GM12892 (cell line): Measurements from ENCODE around the gene ARVCF.
"Not testable (repeated sequence)": the region's sequence is repeated elsewhere in the genome, so short reads cannot be mapped to it uniquely, and the experiment has no call there.

Experiments used
- DNase-seq: peaks from one replicate; pipeline ENCODE4 v3.0.0; 2011; ENCODE audit not compliant: insufficient read length
- FAIRE-seq: peaks from 2 replicates; lab custom pipeline; 2011; peaks lifted over from hg19 to GRCh38; lab: Jason Lieb, UNC
- POLR2A ChIP-seq: IDR thresholded peaks from 2 replicates; pipeline ENCODE4 v1.6.1; 2011; ENCODE audit warnings: low read depth, low read length, control low read depth
- POLR2AphosphoS5 ChIP-seq: IDR thresholded peaks from 2 replicates; pipeline ENCODE4 v1.6.1; 2011; ENCODE audit warnings: low read depth, low read length, control low read depth
- TAF1 ChIP-seq: IDR thresholded peaks from 2 replicates; pipeline ENCODE4 v1.6.1; 2011; ENCODE audit warnings: low read depth, mild to moderate bottlenecking, control low read depth, low read length, borderline replicate concordance

Gene ARVCF

DNA sequence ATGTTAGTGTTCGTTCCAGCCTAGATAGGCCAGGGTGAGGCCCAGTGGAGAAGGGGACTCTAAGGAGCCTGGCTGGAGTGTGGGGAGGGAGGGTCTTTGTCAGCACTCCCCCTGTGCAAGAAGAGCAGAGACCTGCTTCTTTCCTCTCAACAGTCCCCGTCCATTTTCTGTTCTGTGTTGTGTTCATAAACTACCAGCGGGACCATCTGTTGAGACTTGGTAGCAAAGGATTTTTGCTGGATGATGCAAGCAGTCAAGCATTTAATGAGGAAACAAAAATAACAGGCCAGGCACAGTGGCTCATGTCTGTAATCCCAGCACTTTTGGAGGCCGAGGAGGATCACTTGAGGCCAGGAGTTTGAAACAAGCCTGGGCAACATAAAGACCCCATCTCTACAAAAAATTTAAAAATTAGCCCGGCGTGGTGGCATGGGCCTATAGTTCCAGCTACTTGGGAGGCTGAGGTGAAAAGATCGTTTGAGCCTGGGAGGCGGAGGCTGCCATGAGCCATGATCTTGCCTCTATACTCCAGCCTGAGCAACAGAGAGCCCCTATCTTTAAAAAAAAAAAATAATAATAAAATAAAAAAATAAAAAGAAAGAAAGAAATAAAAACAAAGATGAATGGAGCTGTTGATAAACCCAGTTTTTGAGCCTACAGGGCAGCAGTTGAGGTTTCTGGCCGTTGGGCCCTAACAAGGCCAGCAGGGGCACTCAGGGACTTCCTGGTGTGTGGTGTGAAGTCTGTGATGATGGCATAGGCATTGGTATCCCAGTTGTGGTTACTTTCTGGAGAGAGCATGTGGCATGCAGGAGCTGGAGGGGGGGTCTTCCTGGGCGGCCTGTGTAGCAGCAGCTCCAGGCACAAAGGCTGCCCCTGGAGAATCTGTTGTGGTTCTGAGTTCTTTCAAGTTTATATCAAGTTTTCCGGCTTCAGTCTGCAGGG is 73.3 kb downstream of the ARVCF start:
- TF ChIP-seq POLR2A (no peak), POLR2AphosphoS5 (no peak), TAF1 (no peak)
- FAIRE-seq = no peak
- DNase-seq = no peak

DNA sequence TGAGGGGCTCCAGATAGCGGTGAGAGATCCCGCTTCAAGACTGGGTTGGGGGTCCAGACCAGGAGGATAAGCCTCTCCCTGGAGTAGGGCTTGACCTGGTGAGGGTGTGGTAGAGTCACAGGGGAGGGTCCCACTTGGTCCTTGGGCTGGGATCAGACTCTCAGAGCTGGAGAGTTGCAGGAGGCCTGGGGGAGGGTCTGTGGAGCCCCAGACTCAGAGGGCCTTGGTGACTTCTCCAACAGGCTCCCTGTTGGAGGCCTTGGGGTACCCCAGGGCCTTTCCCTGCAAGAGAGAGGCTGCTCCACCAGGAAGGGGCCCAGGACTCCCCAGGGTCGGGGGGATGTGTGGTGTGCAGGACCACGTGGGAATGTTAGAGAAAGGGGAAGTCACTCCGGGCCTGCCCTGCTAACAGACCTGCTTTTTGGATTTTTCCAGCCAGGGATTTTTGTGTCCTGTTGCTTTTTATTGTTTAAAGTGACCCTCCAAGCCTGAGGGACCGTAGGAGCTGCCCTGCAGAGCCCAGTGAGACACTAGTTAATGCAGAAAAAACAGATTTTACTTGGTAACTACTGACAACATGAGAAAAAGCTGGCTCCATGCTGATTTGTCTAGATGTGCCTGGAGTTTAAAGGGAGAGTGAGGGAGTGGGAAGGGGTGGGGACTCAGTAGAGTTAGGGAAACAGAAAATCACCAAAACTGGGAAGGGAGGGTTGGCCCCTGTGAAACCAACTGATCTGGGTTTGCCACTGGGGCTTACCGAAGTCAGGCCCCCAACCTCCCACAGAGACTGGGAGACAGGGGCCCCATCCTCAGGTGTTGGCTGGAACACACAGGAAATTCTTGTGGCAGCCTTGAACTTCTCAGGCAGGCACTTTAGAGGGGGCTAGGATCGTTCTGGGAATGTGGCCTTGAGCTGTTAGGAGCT is 74.2 kb downstream of the ARVCF start:
- DNase-seq (no peak), FAIRE-seq (no peak)
- TF ChIP-seq POLR2A (no peak), TAF1 (0 out of 2 replicates have a peak, but pooled peaks have one; percentile 8), POLR2AphosphoS5 (no peak)

DNA sequence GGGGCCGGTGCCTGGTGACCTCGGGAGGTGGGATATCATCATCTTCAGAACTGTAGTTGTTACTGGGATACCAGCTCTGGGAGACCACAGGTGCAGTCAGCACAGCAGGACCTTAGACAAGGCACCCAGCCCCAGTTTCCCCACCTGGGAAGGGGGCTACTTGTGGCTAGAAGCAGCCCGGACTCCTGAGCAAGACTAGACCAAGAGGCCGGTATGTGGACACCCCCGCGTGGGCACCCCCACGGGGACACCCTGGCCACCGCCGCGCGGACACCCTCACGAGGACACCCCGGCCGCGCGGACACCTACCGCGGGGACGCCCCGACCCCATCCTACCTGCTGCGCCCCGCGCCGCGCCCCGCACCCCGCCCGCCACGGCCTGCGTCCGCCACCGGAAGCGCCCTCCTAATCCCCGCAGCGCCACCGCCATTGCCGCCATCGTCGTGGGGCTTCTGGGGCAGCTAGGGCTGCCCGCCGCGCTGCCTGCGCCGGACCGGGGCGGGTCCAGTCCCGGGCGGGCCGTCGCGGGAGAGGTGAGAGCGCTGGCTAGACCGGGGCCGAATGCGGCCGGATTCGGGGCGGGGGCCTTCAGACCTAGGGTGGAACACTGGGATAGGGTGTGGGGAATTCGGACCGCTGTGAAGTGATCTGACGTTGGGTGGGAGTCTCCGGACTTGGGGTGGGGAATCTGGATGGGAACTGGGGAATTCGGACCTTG is 75.1 kb downstream of the ARVCF start, which contains the start of the genes COMT and TXNRD2:
COMT (plus strand) TSS at position 408 of the 718 bp plus-strand sequence. CDS start 20,755 bp downstream, outside the sequence.
TXNRD2 (minus strand) TSS at position 454 of the 718 bp plus-strand sequence; CDS start at position 439, 15 bp downstream.
- DNase-seq (peak; percentile 95), FAIRE-seq (peak; percentile 72)
- TF ChIP-seq TAF1 (peak; percentile 87), POLR2A (peak; percentile 78; the same call in 1 of the 2 replicates), POLR2AphosphoS5 (peak; percentile 60)

DNA sequence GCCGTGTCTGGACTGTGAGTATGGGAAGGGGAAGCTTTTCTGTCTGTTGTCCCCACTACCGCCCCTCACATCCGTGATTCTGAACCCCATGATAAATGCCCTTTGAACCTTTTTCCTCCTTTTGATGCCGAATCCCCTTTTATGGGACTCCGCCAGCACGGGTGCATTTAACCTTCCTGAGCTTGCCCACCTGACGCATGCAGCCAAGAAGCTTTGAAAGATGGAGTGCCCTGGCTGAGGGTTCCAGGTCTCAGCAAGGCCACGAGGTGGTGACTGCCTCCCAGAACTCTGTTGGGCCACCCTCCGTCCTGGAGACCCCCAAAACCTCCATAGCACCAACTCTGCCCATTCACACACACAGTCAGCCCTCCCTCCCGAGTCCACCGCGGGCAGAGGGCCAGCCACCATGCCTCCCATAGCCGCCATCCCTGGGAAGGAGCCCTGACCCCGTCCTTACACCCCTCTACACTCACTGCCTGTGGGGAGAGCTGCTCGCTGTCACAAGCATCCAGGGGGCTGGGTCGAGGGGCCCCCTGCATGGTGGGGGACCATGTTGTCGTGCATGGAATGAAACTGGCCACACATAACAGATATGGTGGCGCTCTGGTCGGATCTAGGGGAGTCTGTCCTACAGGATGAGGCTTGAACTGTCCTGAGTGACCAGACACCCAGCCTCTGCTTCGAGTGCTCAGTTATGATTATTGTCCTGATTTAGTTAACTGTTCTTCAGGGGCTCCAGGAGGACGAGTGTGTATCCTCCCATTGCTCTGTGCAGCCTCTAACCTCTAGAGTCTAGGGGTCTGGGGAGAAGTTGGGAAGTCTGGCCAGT is 75.9 kb downstream of the ARVCF start:
- FAIRE-seq = no peak
- no peak for TF ChIP-seq POLR2A
- TF ChIP-seq POLR2AphosphoS5 = peak; percentile 11; the same call in 1 of the 2 replicates
- DNase-seq = no peak

DNA sequence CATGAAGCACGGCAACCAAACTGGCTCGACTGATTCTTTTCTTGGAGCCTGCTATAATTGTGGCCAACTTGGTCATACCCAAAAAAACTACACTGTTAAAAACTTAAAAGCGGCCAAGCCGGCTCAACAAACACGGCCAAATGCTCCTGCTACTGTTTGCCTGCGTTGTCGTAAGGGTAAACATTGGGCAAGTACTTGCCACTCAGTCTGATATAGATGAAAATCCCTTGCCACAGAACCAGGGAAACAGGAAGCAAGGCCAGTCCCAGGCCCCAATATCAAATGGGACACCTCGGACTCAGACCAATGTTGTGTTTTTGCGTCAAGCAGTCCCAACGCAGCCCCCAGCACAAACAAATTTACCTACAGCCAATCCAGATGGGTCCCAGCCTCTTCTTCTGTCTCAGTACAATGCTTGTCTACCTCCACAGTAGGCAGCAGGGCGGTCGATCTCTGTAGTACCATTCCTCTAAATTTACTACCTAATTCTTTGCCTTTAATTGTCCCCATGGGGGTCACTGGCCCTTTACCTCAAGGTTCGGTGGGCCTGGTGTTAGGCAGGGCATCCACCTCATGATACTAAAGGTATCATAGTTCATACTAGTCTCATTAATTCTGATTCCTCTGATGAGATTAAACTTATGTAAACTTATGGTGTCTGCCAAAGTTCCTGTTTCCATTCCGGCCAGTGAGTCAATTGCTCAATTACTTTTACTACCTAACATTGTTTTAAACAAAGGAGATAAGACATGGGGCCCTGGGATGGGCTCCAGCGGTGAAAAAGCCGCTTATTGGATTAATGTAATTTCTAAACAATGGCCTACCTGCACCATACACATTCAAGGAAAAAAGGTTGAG is 78.8 kb downstream of the ARVCF start:
- FAIRE-seq (no peak), DNase-seq (no peak)
- TF ChIP-seq TAF1 (no peak), POLR2A (no peak), POLR2AphosphoS5 (no peak)

DNA sequence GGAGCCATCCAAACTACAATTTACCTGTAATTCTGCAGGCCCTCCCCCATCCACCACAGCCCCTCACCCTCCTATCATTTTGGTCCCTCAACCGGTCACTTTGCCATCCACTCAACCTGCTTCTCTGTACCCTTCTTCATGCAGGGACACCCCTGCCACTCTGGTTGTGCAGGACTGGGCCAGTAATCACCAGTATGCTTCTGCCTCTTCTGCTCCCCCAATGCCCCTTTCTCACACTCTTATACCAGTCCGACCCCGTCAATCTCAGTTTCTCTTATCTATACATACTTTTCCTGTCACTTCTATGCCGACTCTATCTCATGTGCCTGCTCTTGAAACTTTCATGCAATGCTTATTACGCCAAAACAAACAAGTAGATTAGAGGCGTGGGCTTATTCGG is 80.1 kb downstream of the ARVCF start:
- no peak for DNase-seq
- no peak for FAIRE-seq
- TF ChIP-seq TAF1 (no peak), POLR2A (no peak), POLR2AphosphoS5 (no peak)

DNA sequence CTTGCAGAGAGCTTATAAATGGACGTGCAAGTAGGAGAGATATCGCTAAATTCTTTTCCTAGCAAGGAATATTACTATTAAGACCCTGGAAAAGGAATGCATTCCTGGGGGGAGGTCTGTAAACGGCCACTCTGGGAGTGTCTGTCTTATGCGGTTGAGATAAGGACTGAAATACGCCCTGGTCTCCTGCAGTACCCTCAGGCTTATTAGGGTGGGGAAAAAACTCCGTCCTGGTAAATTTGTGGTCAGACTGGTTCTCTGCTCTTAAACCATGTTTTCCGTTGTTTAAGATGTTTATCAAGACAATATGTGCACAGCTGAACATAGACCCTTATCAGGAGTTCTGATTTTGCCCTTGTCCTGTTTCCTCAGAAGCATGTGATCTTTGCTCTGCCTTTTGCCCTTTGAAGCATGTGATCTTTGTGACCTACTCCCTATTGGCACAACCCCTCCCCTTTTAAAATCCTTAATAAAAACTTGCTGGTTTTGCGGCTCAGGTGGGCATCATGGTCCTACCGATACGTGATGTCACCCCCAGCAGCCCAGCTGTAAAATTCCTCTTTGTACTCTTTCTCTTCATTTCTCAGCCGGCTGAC is 81.4 kb downstream of the ARVCF start:
- not testable (repeated sequence) for DNase-seq, FAIRE-seq

DNA sequence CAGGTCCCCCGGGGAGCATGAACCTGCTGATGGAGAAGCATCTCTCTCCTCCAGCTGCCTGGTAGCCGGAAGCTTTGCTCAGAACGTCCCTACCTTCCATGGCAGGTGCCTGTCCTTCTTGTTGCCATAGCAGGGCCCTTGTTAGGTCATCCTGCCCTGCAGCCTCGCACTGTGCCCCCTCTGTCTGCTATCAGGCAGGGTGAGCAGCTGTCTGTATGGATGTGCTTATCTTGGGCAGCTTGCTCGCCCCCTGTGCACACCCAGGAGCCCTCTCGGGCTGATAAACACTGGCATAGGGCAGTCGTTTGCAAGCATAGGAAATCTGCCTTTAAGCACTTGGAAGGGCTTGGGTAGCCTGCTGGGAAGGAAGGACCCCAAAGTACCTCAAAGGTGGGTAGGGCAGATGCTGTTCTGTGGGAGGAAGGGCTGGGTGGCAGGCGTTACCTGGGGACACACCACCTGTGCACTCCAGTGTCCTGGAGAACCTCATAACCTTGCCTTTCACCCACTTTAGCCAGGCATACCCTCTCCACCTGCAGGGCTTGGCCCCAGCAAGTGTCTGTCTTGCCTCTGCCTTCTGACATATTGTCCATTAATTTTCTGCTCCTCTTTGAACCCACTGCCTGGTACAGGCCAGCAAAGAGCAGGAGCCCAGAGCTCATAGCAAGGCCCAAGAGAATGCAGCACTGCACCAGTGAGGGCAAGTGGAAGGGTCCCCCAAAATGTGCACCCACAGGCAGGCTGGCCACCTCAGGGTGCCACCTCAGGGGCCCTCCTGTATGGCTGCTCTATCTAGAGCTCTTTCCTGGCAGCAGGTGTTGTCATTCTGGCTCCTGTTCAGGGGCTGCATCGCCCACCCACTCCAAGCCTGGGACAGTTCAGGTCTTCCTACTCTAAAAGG is 83.0 kb downstream of the ARVCF start:
- FAIRE-seq = no peak
- TF ChIP-seq POLR2AphosphoS5 = no peak
- TF ChIP-seq TAF1 = no peak
- no peak for DNase-seq
